SK-N-MC (cell line): Measurements from ENCODE around the gene HDAC4.

Source experiments
- DNase-seq: peaks from one replicate; pipeline ENCODE4 v3.0.0-alpha.2; 2011; ENCODE audit warnings: low read depth, low spot score
- H3K27ac ChIP-seq: fragments of 200-600 bp; sonication (generic); 2 replicates; pipeline ENCODE4 v1.5.1; 2016; ENCODE audit warnings: mixed run types
- H3K36me3 ChIP-seq: fragments of 200-600 bp; sonication (generic); 2 replicates; pipeline ENCODE4 v1.6.1; 2017; ENCODE audit warnings: antibody characterized with exemption, low read length, mixed read lengths; ENCODE audit not compliant: insufficient read depth
- H3K4me3 ChIP-seq: fragments of 200-600 bp; sonication (generic); 2 replicates; pipeline ENCODE4 v1.5.1; 2016
- H3K9ac ChIP-seq: fragments of 200-600 bp; sonication (generic); 2 replicates; pipeline ENCODE4 v1.8.0; 2017; ENCODE audit warnings: mixed run types, mixed read lengths; ENCODE audit not compliant: insufficient read length
- H3K9me3 ChIP-seq: fragments of 200-600 bp; sonication (generic); 2 replicates; pipeline ENCODE4 v1.6.1; 2017; ENCODE audit warnings: low read depth, mild to moderate bottlenecking, antibody characterized with exemption, low read length, moderate library complexity, mixed read lengths
- EZH2 ChIP-seq: fragments of 200-600 bp; sonication (generic); IDR thresholded peaks from one replicate; pipeline ENCODE4 v1.6.1; 2017; ENCODE audit warnings: antibody characterized with exemption
- FOXP2 ChIP-seq: optimal IDR thresholded peaks from 2 replicates; pipeline ENCODE3; 2011; ENCODE audit warnings: mild to moderate bottlenecking, moderate library complexity; ENCODE audit not compliant: insufficient read depth; ENCODE audit errors: extremely low read length, control extremely low read depth
- POLR2AphosphoS5 ChIP-seq: IDR thresholded peaks from 2 replicates; pipeline ENCODE4 v1.6.1; 2012; ENCODE audit warnings: mild to moderate bottlenecking, low read depth, low read length, borderline replicate concordance

HDAC4 gene

GRCh38 chr2:239036819-239037558 lies 363.8 kb downstream of the HDAC4 start:
- no peak overlapping the region for H3K4me3 ChIP-seq
- H3K9me3 ChIP-seq, result no peaks in the 10 kb centered on the region
- H3K9ac ChIP-seq, result no peak overlapping the region
- no peak overlapping the region for H3K27ac ChIP-seq
- no peak for DNase-seq
- no peak for TF ChIP-seq FOXP2
- TF ChIP-seq POLR2AphosphoS5, result no peak
- TF ChIP-seq EZH2, result no peak
- H3K36me3 ChIP-seq, result no peaks in the 10 kb centered on the region

GRCh38 chr2:239035997-239036731 lies 364.7 kb downstream of the HDAC4 start:
- DNase-seq, result no peak
- TF ChIP-seq POLR2AphosphoS5 (no peak), FOXP2 (no peak), EZH2 (no peak)
- Histone ChIP-seq H3K9ac (no peak overlapping the region), H3K36me3 (no peaks in the 10 kb centered on the region), H3K9me3 (no peaks in the 10 kb centered on the region), H3K4me3 (no peak overlapping the region), H3K27ac (no peak overlapping the region)

- TF ChIP-seq POLR2AphosphoS5 (no peak), FOXP2 (no peak)
- no peak overlapping the region for H3K27ac ChIP-seq
- DNase-seq, result no peak
- no peaks in the 10 kb centered on the region for H3K9me3 ChIP-seq
- H3K4me3 ChIP-seq, result no peak overlapping the region
- H3K9ac ChIP-seq, result no peak overlapping the region
- no peaks in the 10 kb centered on the region for H3K36me3 ChIP-seq
Measured at GRCh38 chr2:239035361-239035814, 365.4 kb downstream of the HDAC4 start.

GRCh38 chr2:239034561-239035341 lies 366.1 kb downstream of the HDAC4 start:
- no peak for TF ChIP-seq EZH2
- no peak for TF ChIP-seq POLR2AphosphoS5
- no peak for TF ChIP-seq FOXP2
- H3K9me3 ChIP-seq, result no peaks in the 10 kb centered on the region
- no peaks in the 10 kb centered on the region for H3K36me3 ChIP-seq
- H3K27ac ChIP-seq, result no peak overlapping the region
- DNase-seq, result no peak
- H3K4me3 ChIP-seq, result no peak overlapping the region
- H3K9ac ChIP-seq, result no peak overlapping the region

- Histone ChIP-seq H3K9ac (no peak overlapping the region), H3K9me3 (no peaks in the 10 kb centered on the region), H3K36me3 (no peaks in the 10 kb centered on the region), H3K27ac (no peak overlapping the region), H3K4me3 (no peak overlapping the region)
- TF ChIP-seq EZH2, result no peak
- TF ChIP-seq POLR2AphosphoS5, result no peak
- TF ChIP-seq FOXP2, result no peak
- no peak for DNase-seq
Measured at GRCh38 chr2:239033801-239034560, 366.8 kb downstream of the HDAC4 start.

GRCh38 chr2:239029958-239030357 lies 370.9 kb downstream of the HDAC4 start:
- no peak for DNase-seq
- H3K27ac ChIP-seq, result no peak overlapping the region
- no peak overlapping the region for H3K9ac ChIP-seq
- no peaks in the 10 kb centered on the region for H3K36me3 ChIP-seq
- TF ChIP-seq EZH2 (no peak), POLR2AphosphoS5 (no peak), FOXP2 (no peak)
- H3K4me3 ChIP-seq, result no peak overlapping the region
- H3K9me3 ChIP-seq, result no peaks in the 10 kb centered on the region

- Histone ChIP-seq H3K9me3 (no peaks in the 10 kb centered on the region), H3K27ac (no peak overlapping the region), H3K4me3 (no peak overlapping the region), H3K9ac (no peak overlapping the region), H3K36me3 (no peaks in the 10 kb centered on the region)
- no peak for TF ChIP-seq FOXP2
- no peak for TF ChIP-seq POLR2AphosphoS5
- TF ChIP-seq EZH2, result no peak
- no peak for DNase-seq
Measured at GRCh38 chr2:239028253-239028619, 372.6 kb downstream of the HDAC4 start.
